Spleen (tissue), 10 donors: ENCODE measurements around the gene FUT7. TPM values are rescaled to one million over a fixed set of nuclear protein-coding genes. Genes with fewer than 3 reads are reported as not detected.

Source experiments
- polyA plus RNA-seq, 3 donors: library from polyadenylated mRNA; stranded (reverse); fragments of 200-250 nt; gene quantifications; one replicate each; pipeline ENCODE4 v1.2.1, GENCODE V29; 2013
- total RNA-seq, 7 donors: library from RNA; depleted of rRNA in 3 of 7; stranded (reverse); fragments of >200 nt in 3 of 7; fragmentation: NEBNext Ultra II Directional in 4 of 7; extraction: Animal tissue kit (Norgen Biotek cat#: 25700) in 4 of 7; gene quantifications; one replicate each; pipeline versions ENCODE4 v1.1.0 to v1.2.1, GENCODE V29; 2016 to 2021
- donor health status: healthy with polysubstance abuse.
- donor health status: DM: no; HTN: no; CAD: no; lungs with moderate emphysema.
- donor health status: DM: no; HTN: no; CAD: no.
- donor health status: Bipolar disorder and iron deficiency.
- donor health status: healthy.
- donor health status: DM: no; HTN: no; CAD: no.
- donor health status: DM: yes; HTN: yes; CAD: no.

The FUT7 gene
- total and polyA plus RNA-seq, 10 donors, result 4.0 to 14.9 (median 6.3) TPM

Other genes with a start within 250 kb of the FUT7 start
Only the 30 nearest of the 38 such genes appear.
- 10 to 100 TPM in 1 of 7 donors, 1 to 10 TPM in 6; 3.3 to 13.1 (median 6.3) TPM for gene AJM1, start 189.6 kb downstream of the FUT7 start, total RNA-seq
- 1 to 10 TPM in 2 of 3 donors, under 1 TPM in 1; 0.91 to 3.9 (median 1.0) TPM for gene AJM1, start 189.6 kb downstream of the FUT7 start, polyA plus RNA-seq
- 10 to 100 TPM; 32.3 to 71.0 (median 63.3) TPM for gene PHPT1, start 182.7 kb downstream of the FUT7 start, total RNA-seq
- gene PHPT1, start 182.7 kb downstream of the FUT7 start, polyA plus RNA-seq, result 100 to 1,000 TPM in 2 of 3 donors, 10 to 100 TPM in 1; 95.9 to 117 (median 106) TPM
- gene MAMDC4, start 179.7 kb downstream of the FUT7 start, total RNA-seq, result 10 to 100 TPM in 5 of 7 donors, 1 to 10 TPM in 2; 5.4 to 20.8 (median 11.3) TPM
- gene MAMDC4, start 179.7 kb downstream of the FUT7 start, polyA plus RNA-seq, result 10 to 100 TPM in 2 of 3 donors, 1 to 10 TPM in 1; 4.9 to 32.0 (median 12.7) TPM
- 100 to 1,000 TPM; 184 to 241 (median 225) TPM for gene EDF1, start 165.8 kb downstream of the FUT7 start, total RNA-seq
- gene EDF1, start 165.8 kb downstream of the FUT7 start, polyA plus RNA-seq, result 100 to 1,000 TPM; 347 to 462 (median 441) TPM
- 10 to 100 TPM; 14.9 to 49.7 (median 29.6) TPM for gene TRAF2, start 145.6 kb downstream of the FUT7 start, total RNA-seq
- gene TRAF2, start 145.6 kb downstream of the FUT7 start, polyA plus RNA-seq, result 10 to 100 TPM; 13.6 to 23.1 (median 19.6) TPM
- 100 to 1,000 TPM in 6 of 7 donors, 10 to 100 TPM in 1; 97.6 to 170 (median 105) TPM for gene FBXW5, start 87.3 kb downstream of the FUT7 start, total RNA-seq
- 100 to 1,000 TPM in 2 of 3 donors, 10 to 100 TPM in 1; 90.8 to 154 (median 123) TPM for gene FBXW5, start 87.3 kb downstream of the FUT7 start, polyA plus RNA-seq
- 1 to 10 TPM in 6 of 7 donors, not detected in 1; 2.3 to 7.4 (median 3.8) TPM for gene C8G, start 86.8 kb downstream of the FUT7 start, total RNA-seq
- 1 to 10 TPM; 3.2 to 4.3 (median 3.7) TPM for gene C8G, start 86.8 kb downstream of the FUT7 start, polyA plus RNA-seq
- gene LCN12, start 79.8 kb downstream of the FUT7 start, total RNA-seq, result 10 to 100 TPM in 4 of 7 donors, 1 to 10 TPM in 3; 3.1 to 63.4 (median 12.5) TPM
- gene LCN12, start 79.8 kb downstream of the FUT7 start, polyA plus RNA-seq, result 1 to 10 TPM in 2 of 3 donors, under 1 TPM in 1; 0.83 to 6.7 (median 4.8) TPM
- 100 to 1,000 TPM; 134 to 457 (median 378) TPM for gene PTGDS, start 54.6 kb downstream of the FUT7 start, total RNA-seq
- 1,000 to 10,000 TPM in 1 of 3 donors, 100 to 1,000 TPM in 2; 462 to 1,396 (median 703) TPM for gene PTGDS, start 54.6 kb downstream of the FUT7 start, polyA plus RNA-seq
- gene LCNL1, start 49.1 kb downstream of the FUT7 start, total RNA-seq, result 1 to 10 TPM; 1.8 to 8.3 (median 3.3) TPM
- 1 to 10 TPM; 1.3 to 4.7 (median 2.3) TPM for gene LCNL1, start 49.1 kb downstream of the FUT7 start, polyA plus RNA-seq
- 10 to 100 TPM; 51.3 to 72.9 (median 63.9) TPM for gene PAXX, start 39.7 kb downstream of the FUT7 start, total RNA-seq
- 100 to 1,000 TPM; 168 to 264 (median 261) TPM for gene PAXX, start 39.7 kb downstream of the FUT7 start, polyA plus RNA-seq
- 10 to 100 TPM in 1 of 7 donors, 1 to 10 TPM in 6; 3.5 to 10.7 (median 5.5) TPM for gene CLIC3, start 35.5 kb downstream of the FUT7 start, total RNA-seq
- gene CLIC3, start 35.5 kb downstream of the FUT7 start, polyA plus RNA-seq, result 1 to 10 TPM; 2.9 to 7.2 (median 5.3) TPM
- gene ABCA2, start 3.9 kb downstream of the FUT7 start, total RNA-seq, result 10 to 100 TPM; 36.3 to 97.5 (median 59.0) TPM
- 10 to 100 TPM; 11.9 to 38.6 (median 19.6) TPM for gene ABCA2, start 3.9 kb downstream of the FUT7 start, polyA plus RNA-seq
- gene NPDC1, start 14.1 kb upstream of the FUT7 start, total RNA-seq, result 100 to 1,000 TPM in 5 of 7 donors, 10 to 100 TPM in 2; 86.3 to 197 (median 111) TPM
- gene NPDC1, start 14.1 kb upstream of the FUT7 start, polyA plus RNA-seq, result 100 to 1,000 TPM; 104 to 358 (median 256) TPM
- under 1 TPM in 2 of 7 donors, not detected in 5; 0.32 to 0.40 TPM for gene ENTPD2, start 22.0 kb upstream of the FUT7 start, total RNA-seq
- under 1 TPM in 2 of 3 donors, not detected in 1; 0.11 to 0.58 TPM for gene ENTPD2, start 22.0 kb upstream of the FUT7 start, polyA plus RNA-seq
- 1 to 10 TPM; 2.1 to 6.5 (median 3.0) TPM for gene SAPCD2, start 38.5 kb upstream of the FUT7 start, total RNA-seq
- 1 to 10 TPM in 2 of 3 donors, under 1 TPM in 1; 0.76 to 2.5 (median 2.4) TPM for gene SAPCD2, start 38.5 kb upstream of the FUT7 start, polyA plus RNA-seq
- 10 to 100 TPM; 19.5 to 35.9 (median 28.6) TPM for gene UAP1L1, start 45.4 kb upstream of the FUT7 start, total RNA-seq
- gene UAP1L1, start 45.4 kb upstream of the FUT7 start, polyA plus RNA-seq, result 10 to 100 TPM; 12.5 to 29.7 (median 24.6) TPM
- gene MAN1B1, start 54.9 kb upstream of the FUT7 start, total RNA-seq, result 10 to 100 TPM; 43.2 to 67.9 (median 51.7) TPM
- gene MAN1B1, start 54.9 kb upstream of the FUT7 start, polyA plus RNA-seq, result 100 to 1,000 TPM in 1 of 3 donors, 10 to 100 TPM in 2; 49.6 to 112 (median 90.0) TPM
- 100 to 1,000 TPM; 105 to 250 (median 166) TPM for gene DPP7, start 82.6 kb upstream of the FUT7 start, total RNA-seq
- gene DPP7, start 82.6 kb upstream of the FUT7 start, polyA plus RNA-seq, result 100 to 1,000 TPM; 342 to 536 (median 501) TPM
- gene GRIN1, start 107.1 kb upstream of the FUT7 start, total RNA-seq, result under 1 TPM in 1 of 7 donors, not detected in 6; 0.70 TPM
- gene GRIN1, start 107.1 kb upstream of the FUT7 start, polyA plus RNA-seq, result under 1 TPM; 0.03 to 0.07 (median 0.03) TPM
- under 1 TPM in 2 of 7 donors, not detected in 5; 0.28 to 0.60 TPM for gene LRRC26, start 138.0 kb upstream of the FUT7 start, total RNA-seq
- under 1 TPM in 1 of 3 donors, not detected in 2; 0.06 TPM for gene LRRC26, start 138.0 kb upstream of the FUT7 start, polyA plus RNA-seq
- not detected for gene TMEM210, start 140.0 kb upstream of the FUT7 start, total RNA-seq
- gene TMEM210, start 140.0 kb upstream of the FUT7 start, polyA plus RNA-seq, result not detected
- 10 to 100 TPM; 38.4 to 93.0 (median 62.2) TPM for gene ANAPC2, start 156.5 kb upstream of the FUT7 start, total RNA-seq
- 10 to 100 TPM; 27.8 to 67.4 (median 48.5) TPM for gene ANAPC2, start 156.5 kb upstream of the FUT7 start, polyA plus RNA-seq
- 10 to 100 TPM; 38.2 to 54.3 (median 43.0) TPM for gene SSNA1, start 156.6 kb upstream of the FUT7 start, total RNA-seq
- 100 to 1,000 TPM in 1 of 3 donors, 10 to 100 TPM in 2; 82.0 to 109 (median 99.6) TPM for gene SSNA1, start 156.6 kb upstream of the FUT7 start, polyA plus RNA-seq
- 1 to 10 TPM; 6.3 to 9.6 (median 7.2) TPM for gene TPRN, start 168.7 kb upstream of the FUT7 start, total RNA-seq
- gene TPRN, start 168.7 kb upstream of the FUT7 start, polyA plus RNA-seq, result 10 to 100 TPM in 1 of 3 donors, 1 to 10 TPM in 2; 4.5 to 10.7 (median 4.7) TPM
- 10 to 100 TPM; 28.4 to 37.9 (median 34.6) TPM for gene TMEM203, start 173.6 kb upstream of the FUT7 start, total RNA-seq
- gene TMEM203, start 173.6 kb upstream of the FUT7 start, polyA plus RNA-seq, result 10 to 100 TPM; 37.4 to 50.1 (median 44.9) TPM
- 10 to 100 TPM; 14.2 to 28.7 (median 21.6) TPM for gene NDOR1, start 173.6 kb upstream of the FUT7 start, total RNA-seq
- gene NDOR1, start 173.6 kb upstream of the FUT7 start, polyA plus RNA-seq, result 10 to 100 TPM in 1 of 3 donors, 1 to 10 TPM in 2; 6.3 to 21.7 (median 9.0) TPM
- 1 to 10 TPM; 1.2 to 6.2 (median 2.4) TPM for gene RNF208, start 190.2 kb upstream of the FUT7 start, total RNA-seq
- 1 to 10 TPM; 2.3 to 5.4 (median 2.9) TPM for gene RNF208, start 190.2 kb upstream of the FUT7 start, polyA plus RNA-seq
- under 1 TPM in 2 of 7 donors, not detected in 5; 0.36 to 0.94 TPM for gene CYSRT1, start 193.1 kb upstream of the FUT7 start, total RNA-seq
- gene CYSRT1, start 193.1 kb upstream of the FUT7 start, polyA plus RNA-seq, result under 1 TPM; 0.55 to 0.70 (median 0.64) TPM
- gene RNF224, start 195.4 kb upstream of the FUT7 start, total RNA-seq, result not detected
- not detected for gene RNF224, start 195.4 kb upstream of the FUT7 start, polyA plus RNA-seq